ENCODE data around the gene FBXW8.

The FBXW8 gene

DNA sequence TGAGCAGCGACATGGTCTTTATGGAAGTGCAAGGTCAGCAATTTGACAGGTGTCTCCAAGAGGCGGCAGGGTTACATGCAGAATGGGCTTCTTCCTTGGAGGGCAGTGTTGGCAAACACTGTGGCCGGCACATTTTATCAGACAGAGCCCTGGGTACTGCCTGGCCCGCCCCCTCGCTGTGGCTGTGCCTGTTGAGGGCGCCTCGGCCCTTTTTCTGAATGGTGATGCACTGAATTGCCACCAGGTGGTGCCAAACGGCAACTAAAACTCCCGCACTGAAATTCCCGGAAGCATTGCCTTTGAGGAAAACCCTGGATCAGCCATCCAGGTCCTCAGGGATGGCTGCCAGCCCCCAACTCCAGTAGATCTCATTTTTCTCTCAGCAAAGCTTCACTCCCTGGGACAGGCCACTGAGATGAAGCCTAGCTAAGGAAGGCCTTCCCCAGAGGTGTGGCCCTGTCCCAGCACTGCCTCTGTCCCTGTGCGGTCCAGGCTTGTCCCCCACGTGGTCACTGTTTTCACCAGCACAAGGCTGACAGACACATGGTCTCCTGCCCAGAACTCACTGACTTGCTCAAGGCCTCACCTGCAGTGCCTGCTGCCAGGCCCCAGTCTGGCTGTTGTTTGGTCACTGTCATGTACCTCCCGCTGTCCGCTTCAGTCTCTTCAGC is 114.9 kb downstream of the FBXW8 start (continued):
- TF ChIP-seq, protein P1, sequence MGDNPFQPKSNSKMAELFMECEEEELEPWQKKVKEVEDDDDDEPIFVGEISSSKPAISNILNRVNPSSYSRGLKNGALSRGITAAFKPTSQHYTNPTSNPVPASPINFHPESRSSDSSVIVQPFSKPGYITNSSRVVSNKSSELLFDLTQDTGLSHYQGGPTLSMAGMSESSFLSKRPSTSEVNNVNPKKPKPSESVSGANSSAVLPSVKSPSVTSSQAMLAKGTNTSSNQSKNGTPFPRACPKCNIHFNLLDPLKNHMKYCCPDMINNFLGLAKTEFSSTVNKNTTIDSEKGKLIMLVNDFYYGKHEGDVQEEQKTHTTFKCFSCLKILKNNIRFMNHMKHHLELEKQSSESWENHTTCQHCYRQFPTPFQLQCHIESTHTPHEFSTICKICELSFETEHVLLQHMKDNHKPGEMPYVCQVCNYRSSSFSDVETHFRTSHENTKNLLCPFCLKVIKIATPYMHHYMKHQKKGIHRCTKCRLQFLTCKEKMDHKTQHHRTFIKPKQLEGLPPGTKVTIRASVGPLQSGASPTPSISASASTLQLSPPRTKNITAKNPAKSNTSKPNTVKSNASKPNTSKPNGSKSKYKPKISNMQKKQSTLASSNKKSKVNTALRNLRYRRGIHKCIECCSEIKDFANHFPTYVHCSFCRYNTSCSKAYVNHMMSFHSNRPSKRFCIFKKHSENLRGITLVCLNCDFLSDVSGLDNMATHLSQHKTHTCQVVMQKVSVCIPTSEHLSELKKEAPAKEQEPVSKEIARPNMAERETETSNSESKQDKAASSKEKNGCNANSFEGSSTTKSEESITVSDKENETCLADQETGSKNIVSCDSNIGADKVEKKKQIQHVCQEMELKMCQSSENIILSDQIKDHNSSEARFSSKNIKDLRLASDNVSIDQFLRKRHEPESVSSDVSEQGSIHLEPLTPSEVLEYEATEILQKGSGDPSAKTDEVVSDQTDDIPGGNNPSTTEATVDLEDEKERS (tag by site-specific recombination; IDR thresholded peaks at IDR 0.05), result no peak
- TF ChIP-seq GFI1B (tag by site-specific recombination; IDR thresholded peaks at IDR 0.05), result no peak
- TF ChIP-seq ZNF660 (tag by site-specific recombination; IDR thresholded peaks at IDR 0.05), result peak; percentile 36; the same call in 1 of the 2 replicates
- TF ChIP-seq ZNF785 (tag by site-specific recombination; IDR thresholded peaks at IDR 0.05), result no peak
- TF ChIP-seq, protein P2, sequence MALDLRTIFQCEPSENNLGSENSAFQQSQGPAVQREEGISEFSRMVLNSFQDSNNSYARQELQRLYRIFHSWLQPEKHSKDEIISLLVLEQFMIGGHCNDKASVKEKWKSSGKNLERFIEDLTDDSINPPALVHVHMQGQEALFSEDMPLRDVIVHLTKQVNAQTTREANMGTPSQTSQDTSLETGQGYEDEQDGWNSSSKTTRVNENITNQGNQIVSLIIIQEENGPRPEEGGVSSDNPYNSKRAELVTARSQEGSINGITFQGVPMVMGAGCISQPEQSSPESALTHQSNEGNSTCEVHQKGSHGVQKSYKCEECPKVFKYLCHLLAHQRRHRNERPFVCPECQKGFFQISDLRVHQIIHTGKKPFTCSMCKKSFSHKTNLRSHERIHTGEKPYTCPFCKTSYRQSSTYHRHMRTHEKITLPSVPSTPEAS (tag by site-specific recombination; IDR thresholded peaks at IDR 0.05), result no peak
- TF ChIP-seq SCRT2 (tag by site-specific recombination; IDR thresholded peaks at IDR 0.05), result peak; percentile 92
- peak; percentile 56 for TF ChIP-seq ZNF2 (tag by site-specific recombination; IDR thresholded peaks at IDR 0.05)
- no peak for TF ChIP-seq ZNF549 (tag by site-specific recombination; IDR thresholded peaks at IDR 0.05)
- TF ChIP-seq ZNF391 (tag by site-specific recombination; IDR thresholded peaks at IDR 0.05; ENCODE audit: borderline replicate concordance, low read depth), result no peak
- no peak for TF ChIP-seq ZNF341 (tag by site-specific recombination; IDR thresholded peaks at IDR 0.05; ENCODE audit: low read depth)
- no peak for TF ChIP-seq MEIS1 (CRISPR knock-in tag; IDR thresholded peaks at IDR 0.05; ENCODE audit: borderline replicate concordance)
- no peak for TF ChIP-seq ZNF366 (tag by site-specific recombination; conservative IDR thresholded peaks at IDR 0.05)
- TF ChIP-seq ZNF654 (tag by site-specific recombination; IDR thresholded peaks at IDR 0.05; ENCODE audit: low read depth), result peak; percentile 92

DNA sequence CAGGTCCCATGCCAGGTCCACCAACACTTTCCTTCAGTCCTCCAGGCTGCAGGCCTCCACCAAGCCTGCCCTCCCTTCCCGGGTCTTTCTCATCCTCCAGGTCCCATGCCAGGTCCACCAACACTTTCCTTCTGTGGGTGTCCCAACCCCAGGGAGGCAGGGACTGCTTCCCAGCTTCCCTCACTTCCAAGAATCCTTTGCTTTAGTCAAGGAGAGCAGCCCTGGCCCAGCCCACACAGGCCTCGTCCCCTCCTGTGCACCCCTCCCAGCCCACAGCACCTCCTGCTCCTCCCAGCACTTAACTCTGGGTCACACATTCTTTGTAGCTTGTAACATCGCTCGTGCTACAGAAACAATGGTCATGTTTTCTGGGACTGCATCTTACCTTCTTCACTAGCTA is 115.6 kb downstream of the FBXW8 start:
- no peak for TF ChIP-seq ZNF146 (tag by site-specific recombination; IDR thresholded peaks at IDR 0.05)
- TF ChIP-seq, protein P3, sequence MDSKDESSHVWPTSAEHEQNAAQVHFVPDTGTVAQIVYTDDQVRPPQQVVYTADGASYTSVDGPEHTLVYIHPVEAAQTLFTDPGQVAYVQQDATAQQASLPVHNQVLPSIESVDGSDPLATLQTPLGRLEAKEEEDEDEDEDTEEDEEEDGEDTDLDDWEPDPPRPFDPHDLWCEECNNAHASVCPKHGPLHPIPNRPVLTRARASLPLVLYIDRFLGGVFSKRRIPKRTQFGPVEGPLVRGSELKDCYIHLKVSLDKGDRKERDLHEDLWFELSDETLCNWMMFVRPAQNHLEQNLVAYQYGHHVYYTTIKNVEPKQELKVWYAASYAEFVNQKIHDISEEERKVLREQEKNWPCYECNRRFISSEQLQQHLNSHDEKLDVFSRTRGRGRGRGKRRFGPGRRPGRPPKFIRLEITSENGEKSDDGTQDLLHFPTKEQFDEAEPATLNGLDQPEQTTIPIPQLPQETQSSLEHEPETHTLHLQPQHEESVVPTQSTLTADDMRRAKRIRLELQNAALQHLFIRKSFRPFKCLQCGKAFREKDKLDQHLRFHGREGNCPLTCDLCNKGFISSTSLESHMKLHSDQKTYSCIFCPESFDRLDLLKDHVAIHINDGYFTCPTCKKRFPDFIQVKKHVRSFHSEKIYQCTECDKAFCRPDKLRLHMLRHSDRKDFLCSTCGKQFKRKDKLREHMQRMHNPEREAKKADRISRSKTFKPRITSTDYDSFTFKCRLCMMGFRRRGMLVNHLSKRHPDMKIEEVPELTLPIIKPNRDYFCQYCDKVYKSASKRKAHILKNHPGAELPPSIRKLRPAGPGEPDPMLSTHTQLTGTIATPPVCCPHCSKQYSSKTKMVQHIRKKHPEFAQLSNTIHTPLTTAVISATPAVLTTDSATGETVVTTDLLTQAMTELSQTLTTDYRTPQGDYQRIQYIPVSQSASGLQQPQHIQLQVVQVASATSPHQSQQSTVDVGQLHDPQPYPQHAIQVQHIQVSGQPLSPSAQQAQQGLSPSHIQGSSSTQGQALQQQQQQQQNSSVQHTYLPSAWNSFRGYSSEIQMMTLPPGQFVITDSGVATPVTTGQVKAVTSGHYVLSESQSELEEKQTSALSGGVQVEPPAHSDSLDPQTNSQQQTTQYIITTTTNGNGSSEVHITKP (tag by site-specific recombination; IDR thresholded peaks at IDR 0.05), result no peak
- TF ChIP-seq ZNF549 (tag by site-specific recombination; IDR thresholded peaks at IDR 0.05), result no peak
- TF ChIP-seq, protein P4, sequence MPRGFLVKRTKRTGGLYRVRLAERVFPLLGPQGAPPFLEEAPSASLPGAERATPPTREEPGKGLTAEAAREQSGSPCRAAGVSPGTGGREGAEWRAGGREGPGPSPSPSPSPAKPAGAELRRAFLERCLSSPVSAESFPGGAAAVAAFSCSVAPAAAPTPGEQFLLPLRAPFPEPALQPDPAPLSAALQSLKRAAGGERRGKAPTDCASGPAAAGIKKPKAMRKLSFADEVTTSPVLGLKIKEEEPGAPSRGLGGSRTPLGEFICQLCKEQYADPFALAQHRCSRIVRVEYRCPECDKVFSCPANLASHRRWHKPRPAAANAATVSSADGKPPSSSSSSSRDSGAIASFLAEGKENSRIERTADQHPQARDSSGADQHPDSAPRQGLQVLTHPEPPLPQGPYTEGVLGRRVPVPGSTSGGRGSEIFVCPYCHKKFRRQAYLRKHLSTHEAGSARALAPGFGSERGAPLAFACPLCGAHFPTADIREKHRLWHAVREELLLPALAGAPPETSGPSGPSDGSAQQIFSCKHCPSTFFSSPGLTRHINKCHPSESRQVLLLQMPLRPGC (tag by site-specific recombination; IDR thresholded peaks at IDR 0.05), result no peak
- no peak for TF ChIP-seq ZNF184 (tag by site-specific recombination; IDR thresholded peaks at IDR 0.05)
- TF ChIP-seq, protein P5, sequence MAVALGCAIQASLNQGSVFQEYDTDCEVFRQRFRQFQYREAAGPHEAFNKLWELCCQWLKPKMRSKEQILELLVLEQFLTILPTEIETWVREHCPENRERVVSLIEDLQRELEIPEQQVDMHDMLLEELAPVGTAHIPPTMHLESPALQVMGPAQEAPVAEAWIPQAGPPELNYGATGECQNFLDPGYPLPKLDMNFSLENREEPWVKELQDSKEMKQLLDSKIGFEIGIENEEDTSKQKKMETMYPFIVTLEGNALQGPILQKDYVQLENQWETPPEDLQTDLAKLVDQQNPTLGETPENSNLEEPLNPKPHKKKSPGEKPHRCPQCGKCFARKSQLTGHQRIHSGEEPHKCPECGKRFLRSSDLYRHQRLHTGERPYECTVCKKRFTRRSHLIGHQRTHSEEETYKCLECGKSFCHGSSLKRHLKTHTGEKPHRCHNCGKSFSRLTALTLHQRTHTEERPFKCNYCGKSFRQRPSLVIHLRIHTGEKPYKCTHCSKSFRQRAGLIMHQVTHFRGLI (tag by site-specific recombination; IDR thresholded peaks at IDR 0.05), result no peak
- TF ChIP-seq, protein P2 (tag by site-specific recombination; IDR thresholded peaks at IDR 0.05), result no peak
- no peak for TF ChIP-seq ZFP69B (tag by site-specific recombination; IDR thresholded peaks at IDR 0.05)
- Histone ChIP-seq H3K27ac (ENCODE audit: extremely low read depth, low read depth, low read length) (no peak overlapping the region), H3K36me3 (ENCODE audit: control insufficient read depth in 2 of 2, insufficient read depth in 1 of 2, low read length in 2 of 2) (peaks cover 0 to 54% of the 10 kb centered on the region in 2 experiments; a peak in 2 of 3 replicates), H3K9me3 (ENCODE audit: control insufficient read depth, insufficient read depth, low read depth, low read length) (no peaks in the 10 kb centered on the region), H3K4me1 (ENCODE audit: control insufficient read depth, insufficient read depth, low read length) (peaks cover 6% of the 10 kb centered on the region), H3K4me3 (ENCODE audit: low read depth, low read length) (no peak overlapping the region)
- POLR2A ChIA-PET, result no interaction called here
- CTCF ChIA-PET, result interaction anchor here (0.6 to 6.3 kb wide), 9 partner anchors 11 to 324 kb away, joined by 3 to 106 read pairs (median 4); no protein-coding TSS in a partner anchor
